Neural cell (in vitro differentiated cells): ENCODE data around the gene SCN4B.

ENCODE experiments used
- CTCF ChIP-seq: fragments of 450-650 bp; IDR thresholded peaks from 2 replicates; pipeline ENCODE4 v1.5.1; 2014; ENCODE audit warnings: antibody characterized with exemption, mild to moderate bottlenecking, moderate library complexity; ENCODE audit not compliant: poor library complexity, severe bottlenecking
- MXI1 ChIP-seq: fragments of 450-650 bp; conservative IDR thresholded peaks from 2 replicates; pipeline ENCODE4 v1.6.1; 2014; ENCODE audit warnings: antibody characterized with exemption, mild to moderate bottlenecking; ENCODE audit not compliant: poor library complexity, severe bottlenecking

- TF ChIP-seq CTCF (no peak), MXI1 (no peak)
These were observed 13.7 kb downstream of the SCN4B start for GRCh38 chr11:118138839-118139420.
